Activated CD4-positive, alpha-beta T cell treated with anti-CD3 and anti-CD28 coated beads, Interleukin-2, amount 10 ng/mL, durations not matched to agents 7 days and 5 days (primary cell): ENCODE measurements around the gene OR4S1. TPM values are rescaled to one million over a fixed set of nuclear protein-coding genes. Genes with fewer than 3 reads are reported as not detected.
"Not testable (repeated sequence)": the region's sequence is repeated elsewhere in the genome, so short reads cannot be mapped to it uniquely, and the experiment has no call there.

Source experiments
- CTCF ChIA-PET: fragments of 350-600 bp; sonication (Branson Sonifier 250); formaldehyde crosslinking; loops from one replicate; lab custom pipeline; 2021; ENCODE audit warnings: antibody characterized with exemption; lab: Charles Lee
- POLR2A ChIA-PET: fragments of 350-600 bp; sonication (Branson Sonifier 250); formaldehyde crosslinking; loops from one replicate; lab custom pipeline; 2021; ENCODE audit warnings: antibody characterized with exemption; lab: Charles Lee
- DNase-seq: peaks from one replicate; pipeline ENCODE4 v3.0.0-alpha.2; 2020
- H3K27ac Mint-ChIP-seq: one replicate; pipeline ENCODE4 v1.8.0; 2021; ENCODE audit warnings: mild to moderate bottlenecking, moderate library complexity, mixed read lengths
- H3K27me3 Mint-ChIP-seq: one replicate; pipeline ENCODE4 v1.8.0; 2021; ENCODE audit warnings: mixed read lengths
- H3K36me3 Mint-ChIP-seq: one replicate; pipeline ENCODE4 v1.8.0; 2021; ENCODE audit warnings: low read depth, mixed read lengths
- H3K4me1 Mint-ChIP-seq: one replicate; pipeline ENCODE4 v1.8.0; 2021; ENCODE audit warnings: mixed read lengths
- H3K4me3 Mint-ChIP-seq: one replicate; pipeline ENCODE4 v1.8.0; 2021; ENCODE audit warnings: mild to moderate bottlenecking, moderate library complexity, mixed read lengths
- H3K9me3 Mint-ChIP-seq: one replicate; pipeline ENCODE4 v1.8.0; 2021; ENCODE audit warnings: mixed read lengths
- total RNA-seq, 2 experiments: library from RNA; stranded (reverse); gene quantifications; one replicate each; pipeline ENCODE4 v1.2.3, GENCODE V29; 2021

OR4S1 gene
- not detected for total RNA-seq

DNA sequence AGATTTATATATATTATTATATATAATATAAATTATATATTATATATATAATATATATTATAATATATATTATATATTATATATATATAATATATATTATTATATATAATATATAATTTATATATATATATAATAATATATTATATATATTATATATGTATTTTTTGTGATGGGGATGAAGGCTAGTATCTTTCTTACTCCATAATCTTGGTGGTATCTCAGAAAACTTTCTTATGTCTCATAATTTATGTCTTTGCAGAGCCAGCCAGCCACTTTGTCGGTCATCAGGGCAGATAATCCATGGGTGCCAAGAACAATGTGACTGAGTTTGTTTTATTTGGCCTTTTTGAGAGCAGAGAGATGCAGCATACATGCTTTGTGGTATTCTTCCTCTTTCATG lies at the start of gene OR4S1:
TSS of gene OR4S1 (plus strand) at position 301 of the 400 bp plus-strand sequence. CDS start at position 301, 0 bp downstream.
- Mint-ChIP-seq H3K27ac (no peak within 1 kb of the TSS), H3K4me3 (no peak within 1 kb of the TSS), H3K36me3 (no peaks in the 10 kb centered on the region), H3K9me3 (no peaks in the 10 kb centered on the region), H3K27me3 (peaks cover 6% of the 10 kb centered on the region), H3K4me1 (no peaks in the 10 kb centered on the region)
- no peak for DNase-seq
- CTCF ChIA-PET = no interaction called here
- POLR2A ChIA-PET = no interaction called here

- Mint-ChIP-seq H3K9me3 (no peaks in the 10 kb centered on the region), H3K4me1 (no peaks in the 10 kb centered on the region), H3K27ac (no peak overlapping the region), H3K36me3 (no peaks in the 10 kb centered on the region), H3K27me3 (peaks cover 11% of the 10 kb centered on the region), H3K4me3 (no peak overlapping the region)
- no peak for DNase-seq
- POLR2A ChIA-PET = no interaction called here
- CTCF ChIA-PET = no interaction called here
Measured at GRCh38 chr11:48261600-48261999, 44.4 kb upstream of the OR4S1 start.

DNA sequence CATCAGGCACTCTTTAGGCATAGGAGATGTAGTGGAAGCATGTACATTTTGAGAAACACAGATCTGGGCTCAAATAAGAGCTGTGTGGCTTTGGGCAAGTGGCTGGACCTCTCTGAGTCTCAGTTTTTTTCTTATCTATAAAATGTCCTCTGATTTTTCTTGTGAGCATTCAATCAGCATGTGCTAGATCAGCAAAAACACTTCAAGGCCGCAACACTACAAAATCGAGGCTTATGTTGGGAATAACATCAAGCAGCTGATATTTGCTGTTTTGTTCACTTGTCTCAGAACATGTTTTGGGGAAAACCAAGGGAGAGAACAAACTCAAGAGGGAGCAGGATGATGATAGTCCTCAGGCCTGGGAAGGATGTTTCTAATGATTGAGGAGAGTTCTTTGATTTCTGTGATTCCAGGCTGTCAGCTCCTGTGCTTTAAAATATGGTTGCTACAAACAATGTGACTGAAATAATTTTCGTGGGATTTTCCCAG lies 42.6 kb upstream of the OR4S1 start, which contains the start of gene OR4X1:
TSS of gene OR4X1 (plus strand) at position 439 of the 489 bp plus-strand sequence. CDS start at position 439, 0 bp downstream.
- DNase-seq = no peak
- Mint-ChIP-seq H3K27ac (no peak within 1 kb of the TSS), H3K4me3 (no peak within 1 kb of the TSS), H3K9me3 (no peaks in the 10 kb centered on the region), H3K27me3 (no peaks in the 10 kb centered on the region), H3K36me3 (no peaks in the 10 kb centered on the region), H3K4me1 (no peaks in the 10 kb centered on the region)
- CTCF ChIA-PET = no interaction called here
- POLR2A ChIA-PET = no interaction called here

DNA sequence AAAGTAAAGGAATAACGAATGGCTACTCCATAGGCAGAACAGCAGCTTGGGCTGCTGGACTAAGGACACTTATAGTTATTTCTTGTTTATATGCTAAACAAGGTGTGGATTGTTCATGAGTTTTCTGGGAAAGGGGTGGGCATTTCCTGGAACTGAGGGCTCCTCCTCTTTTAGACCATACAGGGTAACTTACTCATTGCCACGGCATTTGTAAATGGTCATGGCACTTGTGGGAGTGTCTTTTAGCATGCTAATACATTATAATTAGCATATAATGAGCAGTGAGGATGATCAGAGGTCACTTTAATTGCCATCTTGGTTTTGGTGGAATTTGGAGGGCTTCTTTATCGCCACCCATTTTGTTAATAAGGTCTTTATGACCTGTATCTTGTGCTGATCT lies 35.4 kb upstream of the OR4S1 start:
- H3K27ac Mint-ChIP-seq = no peak overlapping the region

DNA sequence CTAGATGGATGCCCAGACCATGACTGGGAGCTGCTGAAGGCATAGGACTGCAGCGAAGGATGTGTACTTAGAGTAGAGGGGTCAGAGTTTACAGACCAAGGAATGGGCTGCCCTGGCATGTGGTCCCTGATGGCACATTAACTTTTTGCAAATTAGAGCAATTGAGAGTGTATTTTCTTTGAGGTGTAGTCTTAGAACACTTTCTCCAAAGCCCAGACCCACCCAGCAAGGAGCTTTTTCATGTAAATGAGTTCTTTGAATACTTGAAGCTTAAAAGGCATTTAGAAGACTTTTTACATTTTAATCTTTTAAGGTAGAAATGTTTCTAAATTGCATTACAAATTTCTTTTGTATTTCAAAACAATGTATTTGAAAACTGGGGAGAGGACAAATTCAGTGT lies 33.4 kb upstream of the OR4S1 start:
- no peak for DNase-seq
- CTCF ChIA-PET = interaction anchor here (0.6 kb wide), 1 partner anchor 29 kb away, joined by 3 read pairs; no protein-coding TSS in a partner anchor
- Mint-ChIP-seq H3K9me3 (no peaks in the 10 kb centered on the region), H3K4me1 (no peaks in the 10 kb centered on the region), H3K27me3 (peaks cover 15% of the 10 kb centered on the region), H3K27ac (no peak overlapping the region), H3K4me3 (no peak overlapping the region), H3K36me3 (no peaks in the 10 kb centered on the region)
- POLR2A ChIA-PET = no interaction called here

More for the DNA sequence above, 35.4 kb upstream of the OR4S1 start:
- H3K27me3 Mint-ChIP-seq = peaks cover 13% of the 10 kb centered on the region
- CTCF ChIA-PET = no interaction called here
- POLR2A ChIA-PET = no interaction called here
- no peak overlapping the region for H3K4me3 Mint-ChIP-seq
- H3K36me3 Mint-ChIP-seq = no peaks in the 10 kb centered on the region
- H3K9me3 Mint-ChIP-seq = no peaks in the 10 kb centered on the region
- no peaks in the 10 kb centered on the region for H3K4me1 Mint-ChIP-seq
- DNase-seq = no peak

DNA sequence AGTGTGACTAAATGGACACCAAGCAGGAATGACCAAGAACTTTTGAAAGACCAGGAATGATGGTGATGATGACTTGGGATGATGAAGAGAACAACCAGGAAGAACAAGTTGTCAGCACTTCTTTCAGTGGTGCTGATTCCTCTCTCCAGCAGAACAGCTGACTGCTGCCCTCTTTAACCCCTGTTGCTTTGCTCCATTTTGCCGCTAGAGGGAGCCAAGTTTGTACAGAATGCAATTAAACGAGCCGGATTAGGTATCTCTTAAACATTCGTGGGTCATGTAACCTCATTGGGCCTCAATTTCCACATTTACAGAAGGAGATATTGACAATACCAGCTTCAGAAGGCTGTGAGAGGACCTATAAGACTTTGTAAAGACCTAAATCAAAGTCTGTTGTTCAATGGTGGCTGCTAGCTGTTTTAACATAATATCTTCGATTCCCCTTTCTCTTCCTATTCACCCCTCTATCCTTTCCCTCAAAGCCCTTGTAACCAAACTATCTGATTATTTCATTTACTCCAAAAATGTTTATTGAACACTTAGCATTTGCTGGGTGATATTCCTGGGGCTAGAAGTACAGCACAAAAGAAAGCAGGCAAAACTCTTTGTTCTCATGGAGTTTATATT lies 1.9 kb downstream of the OR4S1 start:
- Mint-ChIP-seq H3K9me3 (no peaks in the 10 kb centered on the region), H3K4me1 (no peaks in the 10 kb centered on the region), H3K27me3 (peaks cover 6% of the 10 kb centered on the region), H3K4me3 (no peak overlapping the region), H3K36me3 (no peaks in the 10 kb centered on the region), H3K27ac (no peak overlapping the region)
- POLR2A ChIA-PET = no interaction called here
- DNase-seq = peak; percentile 79
- CTCF ChIA-PET = interaction anchor here (0.6 kb wide), 1 partner anchor 16 kb away, joined by 7 read pairs; no protein-coding TSS in a partner anchor

GRCh38 chr11:48313590-48313989 lies 7.6 kb downstream of the OR4S1 start:
- H3K27me3 Mint-ChIP-seq, DNase-seq, H3K9me3 Mint-ChIP-seq, H3K36me3 Mint-ChIP-seq, CTCF ChIA-PET, POLR2A ChIA-PET, H3K4me1 Mint-ChIP-seq, H3K4me3 Mint-ChIP-seq, H3K27ac Mint-ChIP-seq: not testable (repeated sequence)

- CTCF ChIA-PET, H3K4me1 Mint-ChIP-seq, DNase-seq, H3K4me3 Mint-ChIP-seq, POLR2A ChIA-PET, H3K27ac Mint-ChIP-seq, H3K9me3 Mint-ChIP-seq, H3K36me3 Mint-ChIP-seq, H3K27me3 Mint-ChIP-seq: not testable (repeated sequence)
Measured at GRCh38 chr11:48319813-48320212, 13.8 kb downstream of the OR4S1 start.

GRCh38 chr11:48324620-48325019 lies 18.6 kb downstream of the OR4S1 start, which contains the start of gene OR4C3:
TSS of gene OR4C3 (plus strand) at chr11:48324920. CDS start at chr11:48325022, 102 bp downstream.
- H3K27ac Mint-ChIP-seq, H3K4me1 Mint-ChIP-seq, H3K4me3 Mint-ChIP-seq, POLR2A ChIA-PET, CTCF ChIA-PET, DNase-seq, H3K36me3 Mint-ChIP-seq, H3K9me3 Mint-ChIP-seq, H3K27me3 Mint-ChIP-seq: not testable (repeated sequence)

- Mint-ChIP-seq H3K27me3 (no peaks in the 10 kb centered on the region), H3K36me3 (peaks cover 6% of the 10 kb centered on the region), H3K4me3 (no peak overlapping the region)
Measured at GRCh38 chr11:48341466-48341865, 35.4 kb downstream of the OR4S1 start.

GRCh38 chr11:48342505-48342904 lies 36.5 kb downstream of the OR4S1 start:
- H3K4me3 Mint-ChIP-seq, H3K36me3 Mint-ChIP-seq, POLR2A ChIA-PET, H3K27me3 Mint-ChIP-seq, H3K27ac Mint-ChIP-seq, CTCF ChIA-PET, DNase-seq: not testable (repeated sequence)
- peaks cover 20% of the 10 kb centered on the region for H3K4me1 Mint-ChIP-seq
- peaks cover 16% of the 10 kb centered on the region for H3K9me3 Mint-ChIP-seq

More at GRCh38 chr11:48341466-48341865, 35.4 kb downstream of the OR4S1 start:
- Mint-ChIP-seq H3K27ac (no peak overlapping the region), H3K9me3 (peaks cover 12% of the 10 kb centered on the region), H3K4me1 (peaks cover 16% of the 10 kb centered on the region)
- DNase-seq = no peak
- CTCF ChIA-PET = no interaction called here
- POLR2A ChIA-PET = no interaction called here

DNA sequence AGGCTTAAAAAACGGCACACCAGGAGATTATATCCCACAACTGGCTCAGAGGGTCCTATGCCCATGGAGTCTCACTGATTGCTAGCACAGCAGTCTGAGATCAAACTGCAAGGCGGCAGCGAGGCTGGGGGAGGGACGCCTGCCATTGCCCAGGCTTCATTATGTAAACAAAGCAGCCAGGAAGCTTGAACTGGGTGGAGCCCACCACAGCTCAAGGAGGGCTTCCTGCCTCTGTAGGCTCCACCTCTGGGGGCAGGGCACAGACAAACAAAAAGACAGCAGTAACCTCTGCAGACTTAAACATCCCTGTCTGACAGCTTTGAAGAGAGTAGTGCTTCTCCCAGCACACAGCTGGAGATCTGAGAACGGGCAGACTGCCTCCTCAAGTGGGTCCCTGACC lies 40.3 kb downstream of the OR4S1 start:
- POLR2A ChIA-PET, H3K36me3 Mint-ChIP-seq, CTCF ChIA-PET, H3K27me3 Mint-ChIP-seq, H3K4me3 Mint-ChIP-seq, DNase-seq: not testable (repeated sequence)
- peak overlapping the region; percentile 50 for H3K27ac Mint-ChIP-seq
- H3K9me3 Mint-ChIP-seq = peaks cover 24% of the 10 kb centered on the region
- peaks cover 20% of the 10 kb centered on the region for H3K4me1 Mint-ChIP-seq

DNA sequence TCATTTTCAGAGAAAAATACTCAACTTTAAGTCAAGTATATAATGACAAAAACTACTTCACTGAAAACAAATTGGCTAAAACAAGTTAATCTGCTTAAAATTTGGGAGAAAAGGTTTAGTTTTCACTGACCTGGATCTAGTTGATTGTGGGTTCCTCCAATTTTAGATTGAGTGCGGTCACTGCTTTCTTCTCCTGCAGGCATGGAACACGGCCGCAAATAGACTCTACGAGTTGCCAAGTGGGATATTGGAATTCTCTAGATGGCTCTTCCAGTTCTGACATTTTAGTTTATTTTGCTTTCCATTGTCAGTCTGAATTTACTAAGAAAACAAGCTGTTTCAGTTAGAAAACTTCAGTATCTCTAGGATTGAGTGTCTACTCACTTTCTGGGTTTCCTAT lies 48.0 kb downstream of the OR4S1 start:
- no peak overlapping the region for H3K4me3 Mint-ChIP-seq
- peaks cover 12% of the 10 kb centered on the region for H3K9me3 Mint-ChIP-seq
- ChIA-PET CTCF (no interaction called here), POLR2A (no interaction called here)
- no peaks in the 10 kb centered on the region for H3K27me3 Mint-ChIP-seq
- H3K36me3 Mint-ChIP-seq = no peaks in the 10 kb centered on the region
- H3K4me1 Mint-ChIP-seq = no peaks in the 10 kb centered on the region
- H3K27ac Mint-ChIP-seq = no peak overlapping the region
- DNase-seq = no peak
